GM19099 (cell line): ENCODE data around the gene KRTAP2-4.
"Not testable (repeated sequence)": the region's sequence is repeated elsewhere in the genome, so short reads cannot be mapped to it uniquely, and the experiment has no call there.

Experiments
- POLR2A ChIP-seq: IDR thresholded peaks from 3 replicates; pipeline ENCODE4 v1.6.1; 2011; ENCODE audit warnings: low read depth; ENCODE audit not compliant: insufficient read length; ENCODE audit errors: extremely low read depth

The KRTAP2-4 gene

DNA sequence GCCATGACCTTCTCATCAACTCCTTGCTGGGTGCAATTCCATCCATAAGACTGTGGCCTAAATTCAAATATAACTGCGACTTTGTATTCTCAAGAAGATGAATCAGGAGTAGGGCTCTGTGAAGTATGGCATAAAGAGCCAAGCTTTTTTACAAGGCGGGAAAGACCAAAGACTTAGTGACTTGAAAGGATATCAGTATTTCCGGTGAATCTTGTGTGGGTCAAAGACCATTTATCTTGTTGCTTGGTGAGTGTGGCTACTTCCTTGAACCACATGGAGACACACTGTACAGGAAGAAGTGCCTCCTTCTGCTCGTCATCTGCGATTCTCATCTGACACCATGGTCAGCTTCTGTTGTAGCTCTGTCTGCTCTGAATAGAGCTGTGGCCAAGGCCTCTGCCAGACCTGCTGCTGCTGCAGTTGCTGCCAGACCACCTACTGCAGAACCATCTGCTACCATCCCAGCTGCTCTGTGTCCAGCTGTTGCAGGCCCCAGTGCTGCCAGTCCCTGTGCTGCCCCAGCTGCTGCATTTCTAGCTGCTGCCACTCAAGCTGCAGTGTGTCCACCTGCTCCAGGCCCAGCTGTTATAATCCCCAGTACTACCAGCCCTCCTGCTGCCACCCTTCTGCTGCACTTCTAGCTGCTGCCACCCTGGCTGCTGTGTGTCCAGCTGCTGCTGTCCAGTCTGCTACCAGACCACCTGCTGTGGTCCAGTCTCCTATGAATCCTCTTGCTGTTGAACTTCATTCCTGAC, 6.1 kb upstream of the KRTAP2-4 start:
- TF ChIP-seq POLR2A: no peak

DNA sequence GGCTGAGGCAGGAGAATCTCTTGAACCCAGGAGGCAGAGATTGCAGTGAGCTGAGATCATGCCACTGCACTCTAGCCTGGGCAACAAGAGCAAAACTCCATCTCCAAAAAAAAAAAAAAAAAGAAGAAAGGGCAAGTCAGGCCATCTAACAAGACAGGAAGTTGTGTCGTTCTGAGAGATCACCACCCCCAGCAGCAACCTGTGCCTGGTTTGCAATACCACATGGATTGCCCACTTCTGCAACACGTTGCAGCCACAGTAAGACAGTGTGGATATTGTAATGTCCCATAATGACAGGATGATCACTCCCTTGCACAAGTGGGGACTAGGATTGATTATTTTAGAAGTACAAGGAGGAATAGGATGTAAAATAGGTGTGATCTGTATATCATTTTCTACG, 3.4 kb upstream of the KRTAP2-4 start:
- no peak for TF ChIP-seq POLR2A

DNA sequence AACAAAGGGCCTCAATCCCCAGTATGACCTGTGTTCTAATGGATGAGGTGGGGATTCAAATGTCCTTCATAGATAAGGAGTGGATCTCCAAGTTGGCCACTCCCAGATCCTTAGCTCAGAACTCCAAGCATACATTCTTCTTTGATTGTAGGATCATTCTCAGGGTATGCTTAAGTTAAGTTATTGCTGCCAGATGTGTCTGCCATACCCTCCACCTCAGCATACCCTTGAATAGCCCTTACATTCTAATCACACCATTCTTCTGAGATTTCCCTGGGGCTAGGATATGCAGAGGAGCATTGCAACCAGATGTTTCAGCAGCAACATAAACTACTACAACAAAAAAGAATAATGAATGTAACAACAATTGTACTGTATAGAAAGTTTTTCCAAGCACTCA, 1.6 kb upstream of the KRTAP2-4 start:
- no peak for TF ChIP-seq POLR2A

DNA sequence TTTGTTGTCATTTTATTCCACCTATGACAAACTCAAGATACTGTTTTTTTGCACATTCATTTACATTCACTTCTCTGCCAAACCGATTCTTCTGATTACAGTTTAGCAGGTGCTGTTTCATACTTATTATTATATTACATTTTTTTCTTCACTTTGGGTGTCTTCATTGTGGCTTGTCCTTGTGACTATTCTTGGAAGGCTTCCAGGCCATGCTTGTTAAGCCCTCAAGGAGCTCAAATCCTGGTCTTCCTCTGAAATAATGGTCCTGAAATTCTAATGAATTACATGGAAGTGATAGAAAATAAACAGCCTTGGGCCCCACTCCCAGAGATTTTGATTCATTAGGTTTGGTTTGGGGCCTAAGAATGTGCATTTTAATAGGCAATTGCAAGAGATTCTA, 1.4 kb downstream of the KRTAP2-4 start:
- no peak for TF ChIP-seq POLR2A

DNA sequence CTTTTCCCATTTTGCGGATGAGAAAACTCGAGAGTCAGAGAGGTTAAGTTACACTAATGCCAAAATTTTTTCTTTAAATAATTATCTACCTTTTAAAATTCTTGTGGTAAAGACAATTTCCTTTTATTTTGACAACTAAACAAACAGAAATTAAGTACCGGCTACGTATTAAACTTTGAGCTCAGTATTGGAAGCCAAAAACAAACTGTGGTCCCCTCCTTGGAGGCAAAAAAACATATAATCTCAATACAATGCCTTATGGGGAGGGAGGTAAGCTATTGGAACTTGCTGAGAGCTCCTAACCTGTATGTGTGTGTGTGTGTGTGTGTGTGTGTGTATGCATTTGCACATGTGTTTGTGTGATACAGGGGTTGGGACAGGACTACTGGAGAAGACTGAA, 2.2 kb downstream of the KRTAP2-4 start:
- TF ChIP-seq POLR2A: no peak

DNA sequence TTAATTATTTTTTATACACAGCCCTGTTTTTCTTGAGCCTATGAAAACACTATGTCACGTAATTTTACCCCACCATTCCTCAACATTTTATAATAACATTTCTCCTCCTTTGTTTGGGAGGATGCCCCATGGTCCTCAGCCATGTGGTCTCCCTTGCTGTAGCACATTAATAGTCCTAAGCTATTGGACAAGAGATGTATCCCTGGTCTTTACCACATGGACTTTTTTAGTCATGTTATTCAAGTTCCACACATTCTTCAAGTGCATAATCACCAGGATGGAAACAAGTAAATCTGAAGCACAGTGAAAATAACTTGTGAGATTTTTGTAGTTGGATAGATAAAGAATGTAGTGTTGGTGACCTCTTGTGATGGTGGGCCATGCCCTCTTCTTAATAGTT, 3.7 kb downstream of the KRTAP2-4 start:
- no peak for TF ChIP-seq POLR2A

DNA sequence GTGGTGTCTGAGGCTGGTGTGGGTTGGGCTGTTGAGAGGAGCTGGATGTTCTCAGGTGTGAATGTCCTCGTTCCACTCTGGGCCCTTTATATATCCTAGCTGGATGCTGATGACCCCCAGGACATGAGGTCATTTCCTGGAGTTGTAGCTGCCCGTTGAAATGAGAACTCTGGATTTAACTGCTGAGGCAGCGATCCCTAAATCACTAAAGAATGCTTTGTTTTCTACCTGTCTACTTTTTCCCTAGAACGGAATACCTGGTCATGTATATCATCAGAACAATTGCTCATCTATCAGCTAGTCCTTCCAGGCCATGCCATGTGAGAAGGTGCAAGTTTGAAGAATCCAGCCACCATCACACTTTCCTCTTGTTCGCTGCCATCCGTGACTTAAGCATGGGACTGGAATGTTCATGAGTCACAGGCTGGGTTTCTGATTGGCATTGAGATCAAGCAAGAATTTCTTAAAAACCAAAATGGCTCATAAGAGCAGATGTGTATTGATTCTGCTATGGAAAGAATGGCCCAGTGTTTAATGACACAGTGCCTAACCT, 5.6 kb downstream of the KRTAP2-4 start, which contains the start of gene KRTAP2-3:
TSS of gene KRTAP2-3 (minus strand) at position 63 of the 553 bp plus-strand sequence. CDS start 64 bp downstream, outside the sequence.
- no peak for TF ChIP-seq POLR2A

DNA sequence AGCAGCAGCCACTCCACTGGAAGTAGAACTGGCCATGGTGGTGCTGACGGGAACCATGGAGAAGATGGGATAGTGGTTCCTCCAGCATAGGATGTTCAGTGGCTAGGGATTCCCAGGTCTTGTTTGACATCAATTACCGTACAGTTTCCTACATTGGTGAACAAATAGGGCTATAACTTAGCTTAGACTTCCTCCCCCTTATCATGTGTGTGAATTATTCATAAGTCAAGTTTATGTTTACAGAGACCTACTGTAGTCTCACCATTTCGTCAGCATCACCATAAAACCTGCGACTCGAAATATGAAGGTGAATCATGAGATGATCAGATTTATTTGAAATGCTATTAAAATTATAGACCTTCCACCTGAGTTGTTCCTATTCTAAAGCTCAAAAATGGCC, 6.9 kb downstream of the KRTAP2-4 start:
- TF ChIP-seq POLR2A: no peak

DNA sequence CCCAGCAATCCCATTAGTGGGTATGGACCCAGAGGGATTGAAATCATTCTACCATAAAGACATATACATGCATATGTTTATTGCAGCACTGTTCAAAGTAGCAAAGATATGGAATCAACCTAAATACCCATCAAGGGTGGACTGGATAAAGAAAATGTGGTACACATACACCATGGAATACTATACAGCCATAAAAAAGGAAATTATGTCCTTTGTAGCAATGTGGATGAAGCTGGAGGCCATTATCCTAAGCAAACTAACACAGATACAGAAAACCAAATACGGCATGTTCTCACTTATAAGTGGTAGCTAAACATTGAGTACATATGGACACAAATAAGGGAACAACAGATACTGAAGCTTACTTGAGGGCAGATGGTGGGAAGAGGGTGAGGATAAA, 8.1 kb downstream of the KRTAP2-4 start:
- TF ChIP-seq POLR2A: no peak

DNA sequence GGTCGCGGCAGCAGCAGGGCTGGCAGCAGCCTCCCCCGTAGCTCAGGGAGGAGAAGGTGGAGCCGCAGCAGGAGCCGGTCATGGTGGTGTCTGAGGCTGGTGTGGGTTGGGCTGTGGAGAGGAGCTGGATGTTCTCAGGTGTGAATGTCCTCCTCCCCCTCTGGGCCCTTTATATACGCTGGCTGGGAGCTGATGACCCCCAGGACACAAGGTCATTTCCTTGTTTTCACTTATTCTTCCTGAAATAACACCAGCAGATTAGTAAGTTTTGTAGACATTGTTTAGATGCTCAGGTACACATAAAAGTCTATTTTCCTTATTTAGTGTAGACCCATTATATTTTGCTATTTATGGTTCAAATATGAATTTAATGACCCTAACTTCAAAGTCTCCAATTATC, 10.5 kb downstream of the KRTAP2-4 start, which contains the start of gene KRTAP2-2:
TSS of gene KRTAP2-2 (minus strand) at position 101 of the 400 bp plus-strand sequence. CDS start at position 82, 19 bp downstream.
- TF ChIP-seq POLR2A: not testable (repeated sequence)

DNA sequence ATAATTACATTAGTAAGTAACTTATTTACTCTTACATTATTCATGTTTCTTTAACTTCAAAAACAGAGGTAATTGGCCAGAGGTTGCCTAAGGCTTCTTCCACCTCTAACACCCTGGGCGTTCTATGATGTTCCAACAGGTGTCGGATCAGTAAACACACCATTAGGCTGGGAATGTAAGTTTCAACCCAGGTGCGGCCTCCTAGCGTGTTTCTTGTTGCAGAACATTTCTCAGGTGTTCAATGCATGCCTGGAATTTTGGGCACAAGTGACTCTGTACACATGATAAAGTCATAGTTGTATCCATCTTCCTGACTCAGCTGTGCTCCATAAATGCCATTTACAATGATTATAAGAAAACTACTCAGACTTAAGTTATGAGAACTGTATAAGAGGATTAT, 11.7 kb downstream of the KRTAP2-4 start:
- no peak for TF ChIP-seq POLR2A

DNA sequence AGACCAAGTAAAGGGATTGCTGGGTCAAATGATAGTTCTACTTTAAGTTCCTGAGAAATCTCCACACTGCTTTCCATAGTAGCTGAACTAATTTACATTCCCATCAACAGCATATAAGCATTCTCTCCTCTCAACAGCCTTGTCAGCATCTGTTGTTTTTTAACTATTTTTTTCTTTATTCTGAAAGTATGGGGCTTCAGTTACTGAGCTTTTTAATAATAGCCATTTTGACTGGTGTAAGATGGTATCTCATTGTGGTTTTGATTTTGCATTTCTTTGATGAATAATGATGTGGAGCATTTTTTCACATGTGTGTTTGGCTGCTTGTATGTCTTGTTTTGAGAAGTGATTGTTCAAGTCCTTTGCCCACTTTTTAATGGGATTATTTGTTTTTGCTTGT, 13.1 kb downstream of the KRTAP2-4 start:
- no peak for TF ChIP-seq POLR2A

DNA sequence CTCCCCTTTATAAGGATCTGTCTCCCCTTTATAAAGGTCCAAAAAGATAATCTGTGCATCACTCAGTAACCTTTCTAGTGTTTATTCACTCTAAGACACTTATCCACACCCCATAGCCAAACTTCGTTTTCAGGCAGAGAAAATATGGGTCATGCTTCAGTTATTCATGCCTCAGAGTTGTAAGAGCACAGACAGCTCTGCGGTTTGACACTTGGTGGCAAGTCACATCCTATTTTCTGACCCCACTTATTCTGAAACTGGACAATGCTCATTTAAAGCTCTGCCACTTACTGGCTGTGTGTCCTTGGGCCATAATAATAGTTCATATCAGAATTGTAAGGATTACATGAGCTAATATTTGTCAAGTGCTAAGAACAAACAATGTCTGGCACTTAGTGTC, 16.6 kb downstream of the KRTAP2-4 start:
- no peak for TF ChIP-seq POLR2A

DNA sequence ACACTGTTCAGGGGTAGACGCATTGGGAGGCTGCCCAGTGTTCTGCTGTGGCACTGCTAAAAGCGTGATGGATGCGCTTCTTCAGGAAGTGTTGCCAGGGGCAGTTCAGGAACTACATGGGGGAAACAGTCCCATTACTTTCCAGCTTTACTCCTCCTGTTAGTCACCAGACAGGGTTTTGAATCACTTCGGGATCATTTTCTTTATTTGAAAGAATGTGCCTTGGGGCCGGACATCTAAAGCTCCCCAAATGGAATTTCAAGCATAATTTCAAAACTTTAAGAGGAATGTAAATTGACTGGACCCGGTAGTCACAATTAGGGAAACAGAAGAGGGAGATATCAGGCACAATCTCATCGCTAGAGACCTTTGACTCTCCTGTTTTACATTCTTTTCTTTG, 17.2 kb downstream of the KRTAP2-4 start:
- TF ChIP-seq POLR2A: no peak

DNA sequence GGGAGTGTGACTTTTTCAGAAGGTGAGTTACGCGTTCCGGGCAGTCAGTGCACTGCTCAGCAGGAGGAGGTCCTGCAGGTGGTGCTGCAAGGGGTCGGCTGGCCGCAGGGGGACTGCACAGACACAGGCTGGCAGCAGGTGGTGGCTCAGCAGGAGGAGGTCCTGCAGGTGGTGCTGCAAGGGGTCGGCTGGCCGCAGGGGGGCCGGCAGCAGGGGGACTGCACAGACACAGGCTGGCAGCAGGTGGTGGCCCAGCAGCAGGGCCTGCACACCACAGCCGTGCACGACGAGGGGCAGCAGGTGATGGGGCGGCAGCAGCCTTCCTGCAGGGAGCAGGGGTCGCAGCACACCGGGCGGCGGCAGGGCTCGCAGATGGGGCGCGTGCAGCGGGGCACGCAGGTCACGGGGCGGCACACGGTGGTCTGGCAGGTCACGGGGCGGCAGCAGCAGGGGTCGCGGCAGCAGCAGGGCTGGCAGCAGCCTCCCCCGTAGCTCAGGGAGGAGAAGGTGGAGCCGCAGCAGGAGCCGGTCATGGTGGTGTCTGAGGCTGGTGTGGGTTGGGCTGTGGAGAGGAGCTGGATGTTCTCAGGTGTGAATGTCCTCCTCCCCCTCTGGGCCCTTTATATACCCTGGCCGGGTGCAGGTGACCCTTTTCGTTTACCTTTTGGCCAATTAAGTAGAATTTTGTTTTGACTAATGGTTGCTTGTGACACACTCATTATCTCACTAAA, 18.8 kb downstream of the KRTAP2-4 start, which contains the start of gene KRTAP2-1:
TSS of gene KRTAP2-1 (minus strand) at position 582 of the 731 bp plus-strand sequence. CDS start at position 533, 49 bp downstream.
- TF ChIP-seq POLR2A: not testable (repeated sequence)

DNA sequence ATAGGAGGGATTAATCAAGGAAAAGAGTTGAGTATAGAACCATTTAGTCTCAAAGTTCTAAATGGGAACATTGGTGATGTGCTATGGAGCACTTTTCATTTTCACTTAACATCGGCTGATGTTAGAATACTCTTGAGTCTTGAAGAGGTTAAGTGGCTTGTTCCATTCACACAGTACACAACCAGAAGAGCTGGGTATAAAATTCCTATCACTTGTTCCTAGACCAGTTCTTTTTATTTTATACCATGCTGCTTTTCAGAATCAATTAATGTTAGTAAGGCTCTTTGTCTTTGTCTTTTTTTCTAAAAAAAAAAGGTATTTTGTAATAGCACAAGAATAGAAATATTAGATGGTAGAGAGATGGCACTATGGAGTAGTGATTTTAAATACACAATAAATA, 22.7 kb downstream of the KRTAP2-4 start:
- no peak for TF ChIP-seq POLR2A
